Activated CD4-positive, alpha-beta memory T cell treated with anti-CD3 and anti-CD28 coated beads, Interleukin-2, amount 10 ng/mL, durations not matched to agents 7 days and 5 days (primary cell): Measurements from ENCODE around the gene C14orf119. TPM values are rescaled to one million over a fixed set of nuclear protein-coding genes. Genes with fewer than 3 reads are reported as not detected.

Experiments
- CTCF ChIA-PET: fragments of 350-600 bp; sonication (Branson Sonifier 250); formaldehyde crosslinking; loops from one replicate; lab custom pipeline; 2021; ENCODE audit warnings: antibody characterized with exemption, inconsistent platforms; lab: Charles Lee
- POLR2A ChIA-PET: fragments of 350-600 bp; sonication (Branson Sonifier 250); formaldehyde crosslinking; loops from one replicate; lab custom pipeline; 2021; ENCODE audit warnings: antibody characterized with exemption; lab: Charles Lee
- DNase-seq: peaks from one replicate; pipeline ENCODE4 v3.0.0-alpha.2; 2020
- H3K27ac Mint-ChIP-seq: one replicate; pipeline ENCODE4 v1.8.0; 2021; ENCODE audit warnings: mild to moderate bottlenecking, mixed read lengths
- H3K27me3 Mint-ChIP-seq: one replicate; pipeline ENCODE4 v1.8.0; 2021; ENCODE audit warnings: mixed read lengths
- H3K36me3 Mint-ChIP-seq: one replicate; pipeline ENCODE4 v1.8.0; 2021; ENCODE audit warnings: low read depth, mixed read lengths
- H3K4me1 Mint-ChIP-seq: one replicate; pipeline ENCODE4 v1.8.0; 2021; ENCODE audit warnings: mixed read lengths
- H3K4me3 Mint-ChIP-seq: one replicate; pipeline ENCODE4 v1.8.0; 2021; ENCODE audit warnings: mild to moderate bottlenecking, mixed read lengths
- H3K9me3 Mint-ChIP-seq: one replicate; pipeline ENCODE4 v1.8.0; 2021; ENCODE audit warnings: mixed read lengths
- total RNA-seq, 2 experiments: library from RNA; stranded (reverse); gene quantifications; one replicate each; pipeline ENCODE4 v1.2.3, GENCODE V29; 2021

C14orf119 gene
- total RNA-seq, 2 experiments from 2014 or later, result 49.2 to 55.5 TPM

GRCh38 chr14:23055621-23056144 is 39.6 kb upstream of the C14orf119 start:
- no peaks in the 10 kb centered on the region for H3K9me3 Mint-ChIP-seq

GRCh38 chr14:23056145-23056955 is 39.0 kb upstream of the C14orf119 start:
- POLR2A ChIA-PET, result interaction anchor here (1.3 kb wide), 1 partner anchor 50 kb away, joined by 3 read pairs; no protein-coding TSS in a partner anchor
- Mint-ChIP-seq H3K4me1 (peaks cover 17% of the 10 kb centered on the region), H3K27me3 (peaks cover 8% of the 10 kb centered on the region), H3K4me3 (peak overlapping the region; percentile 71), H3K9me3 (no peaks in the 10 kb centered on the region), H3K27ac (no peak overlapping the region), H3K36me3 (peaks cover 27% of the 10 kb centered on the region)
- CTCF ChIA-PET, result interaction anchor here (0.6 to 12.5 kb wide), 12 partner anchors 13 to 503 kb away, joined by 3 to 332 read pairs (median 7); partner anchors contain the start of genes AJUBA and PSMB11
- DNase-seq, result peak; percentile 71

More at GRCh38 chr14:23055621-23056144, 39.6 kb upstream of the C14orf119 start:
- POLR2A ChIA-PET, result interaction anchor here (0.8 to 1.3 kb wide), 3 partner anchors 49 to 69 kb away, joined by 3 read pairs; no protein-coding TSS in a partner anchor
- Mint-ChIP-seq H3K4me3 (peak overlapping the region; percentile 71), H3K27ac (no peak overlapping the region), H3K36me3 (peaks cover 21% of the 10 kb centered on the region), H3K4me1 (peaks cover 17% of the 10 kb centered on the region), H3K27me3 (peaks cover 8% of the 10 kb centered on the region)
- CTCF ChIA-PET, result interaction anchor here (1.4 to 12.5 kb wide), 8 partner anchors 13 to 83 kb away, joined by 4 to 332 read pairs (median 10); partner anchors contain the start of genes AJUBA and PSMB11
- DNase-seq, result no peak

- Mint-ChIP-seq H3K9me3 (no peaks in the 10 kb centered on the region), H3K4me3 (peak within 1 kb of the TSS; percentile 77), H3K4me1 (peaks cover 17% of the 10 kb centered on the region), H3K27me3 (peaks cover 8% of the 10 kb centered on the region), H3K36me3 (peaks cover 30% of the 10 kb centered on the region), H3K27ac (peak within 1 kb of the TSS; percentile 58)
- peak; percentile 76 for DNase-seq
- ChIA-PET POLR2A (interaction anchor here (0.8 to 3.6 kb wide), 17 partner anchors 12 to 138 kb away, joined by 3 to 37 read pairs (median 6); partner anchors contain the start of genes ACIN1, AJUBA, C14orf119 and HAUS4), CTCF (interaction anchor here (0.6 to 12.5 kb wide), 43 partner anchors 9 to 1141 kb away, joined by 3 to 332 read pairs (median 5); partner anchors contain the start of genes ACIN1, AJUBA, C14orf119 and HAUS4)
Observed at GRCh38 chr14:23056956-23057756, 38.1 kb upstream of the C14orf119 start, which contains the start of gene CDH24. Gene CDH24 (minus strand): TSS chr14:23057520. CDS start chr14:23055733, 1,787 bp downstream.

- Mint-ChIP-seq H3K27ac (peak overlapping the region; percentile 58), H3K4me1 (peaks cover 17% of the 10 kb centered on the region)
Observed at GRCh38 chr14:23057757-23058653, 37.3 kb upstream of the C14orf119 start.

GRCh38 chr14:23058654-23059504 is 36.4 kb upstream of the C14orf119 start:
- H3K9me3 Mint-ChIP-seq, result no peaks in the 10 kb centered on the region
- H3K27ac Mint-ChIP-seq, result no peak overlapping the region
- peaks cover 47% of the 10 kb centered on the region for H3K36me3 Mint-ChIP-seq
- H3K4me1 Mint-ChIP-seq, result peaks cover 17% of the 10 kb centered on the region
- ChIA-PET POLR2A (interaction anchor here (0.6 to 3.6 kb wide), 14 partner anchors 10 to 140 kb away, joined by 3 to 37 read pairs (median 8); partner anchors contain the start of genes ACIN1, AJUBA, C14orf119 and HAUS4), CTCF (interaction anchor here (0.6 to 12.5 kb wide), 33 partner anchors 8 to 837 kb away, joined by 3 to 332 read pairs (median 5); partner anchors contain the start of genes ACIN1, AJUBA, C14orf119 and HAUS4)
- no peak for DNase-seq
- no peak overlapping the region for H3K4me3 Mint-ChIP-seq
- H3K27me3 Mint-ChIP-seq, result peaks cover 8% of the 10 kb centered on the region

More at GRCh38 chr14:23057757-23058653, 37.3 kb upstream of the C14orf119 start:
- Mint-ChIP-seq H3K36me3 (peaks cover 39% of the 10 kb centered on the region), H3K9me3 (no peaks in the 10 kb centered on the region), H3K4me3 (peak overlapping the region; percentile 77), H3K27me3 (peaks cover 8% of the 10 kb centered on the region)
- ChIA-PET POLR2A (interaction anchor here (0.8 to 3.6 kb wide), 16 partner anchors 11 to 139 kb away, joined by 3 to 37 read pairs (median 6); partner anchors contain the start of genes ACIN1, AJUBA, C14orf119 and HAUS4), CTCF (interaction anchor here (0.6 to 12.5 kb wide), 39 partner anchors 9 to 1140 kb away, joined by 3 to 332 read pairs (median 4); partner anchors contain the start of genes ACIN1, AJUBA, C14orf119 and HAUS4)
- DNase-seq, result peak; percentile 89

GRCh38 chr14:23060536-23061260 is 34.6 kb upstream of the C14orf119 start:
- Mint-ChIP-seq H3K9me3 (no peaks in the 10 kb centered on the region), H3K4me1 (peaks cover 17% of the 10 kb centered on the region), H3K36me3 (peaks cover 60% of the 10 kb centered on the region), H3K27me3 (peaks cover 8% of the 10 kb centered on the region), H3K4me3 (no peak overlapping the region), H3K27ac (no peak overlapping the region)
- CTCF ChIA-PET, result interaction anchor here (0.6 to 12.5 kb wide), 10 partner anchors 8 to 489 kb away, joined by 3 to 332 read pairs (median 8); partner anchors contain the start of genes ACIN1 and AJUBA
- POLR2A ChIA-PET, result interaction anchor here (2.5 to 3.6 kb wide), 3 partner anchors 11 to 75 kb away, joined by 8 to 37 read pairs (median 15); no protein-coding TSS in a partner anchor
- no peak for DNase-seq

GRCh38 chr14:23062002-23062401 is 33.3 kb upstream of the C14orf119 start:
- Mint-ChIP-seq H3K36me3 (peaks cover 73% of the 10 kb centered on the region), H3K27ac (no peak overlapping the region), H3K4me1 (peaks cover 9% of the 10 kb centered on the region), H3K4me3 (no peak overlapping the region), H3K27me3 (peaks cover under 1% of the 10 kb centered on the region), H3K9me3 (no peaks in the 10 kb centered on the region)
- ChIA-PET POLR2A (interaction anchor here (0.9 to 2.8 kb wide), 4 partner anchors 10 to 76 kb away, joined by 3 to 15 read pairs (median 8); partner anchors contain the start of gene ACIN1), CTCF (interaction anchor here (0.7 to 12.5 kb wide), 7 partner anchors 10 to 498 kb away, joined by 3 to 332 read pairs (median 6); partner anchors contain the start of gene AJUBA)
- no peak for DNase-seq

GRCh38 chr14:23063601-23064000 is 31.7 kb upstream of the C14orf119 start:
- no peak overlapping the region for H3K27ac Mint-ChIP-seq
- POLR2A ChIA-PET, result interaction anchor here (2.0 to 2.8 kb wide), 2 partner anchors 8 to 57 kb away, joined by 7 to 15 read pairs; no protein-coding TSS in a partner anchor
- CTCF ChIA-PET, result interaction anchor here (1.4 to 12.5 kb wide), 3 partner anchors 8 to 78 kb away, joined by 6 to 332 read pairs (median 71); partner anchors contain the start of gene AJUBA
- no peak overlapping the region for H3K4me3 Mint-ChIP-seq
- DNase-seq, result peak; percentile 9
- no peaks in the 10 kb centered on the region for H3K27me3 Mint-ChIP-seq
- H3K36me3 Mint-ChIP-seq, result peaks cover 79% of the 10 kb centered on the region
- H3K4me1 Mint-ChIP-seq, result peaks cover 4% of the 10 kb centered on the region
- H3K9me3 Mint-ChIP-seq, result no peaks in the 10 kb centered on the region

- ChIA-PET POLR2A (no interaction called here), CTCF (interaction anchor here (0.9 to 1.7 kb wide), 3 partner anchors 8 to 80 kb away, joined by 3 to 8 read pairs (median 3); no protein-coding TSS in a partner anchor)
- Mint-ChIP-seq H3K36me3 (peaks cover 67% of the 10 kb centered on the region), H3K27ac (no peak overlapping the region), H3K4me1 (peaks cover 23% of the 10 kb centered on the region), H3K9me3 (no peaks in the 10 kb centered on the region), H3K27me3 (no peaks in the 10 kb centered on the region), H3K4me3 (no peak overlapping the region)
- no peak for DNase-seq
Observed at GRCh38 chr14:23066368-23066767, 28.9 kb upstream of the C14orf119 start.
